Measurements from ENCODE around the gene DAB1. TPM values are rescaled to one million over a fixed set of nuclear protein-coding genes. Genes with fewer than 3 reads are reported as not detected.

The DAB1 gene
- total and polyA plus RNA-seq, 10 of the 15 experiments (the other 5 are each of a cell fraction or from before 2014, with no cell fraction given), result 0.02 to 0.10 (median 0.03) TPM; not detected in 5

DNA sequence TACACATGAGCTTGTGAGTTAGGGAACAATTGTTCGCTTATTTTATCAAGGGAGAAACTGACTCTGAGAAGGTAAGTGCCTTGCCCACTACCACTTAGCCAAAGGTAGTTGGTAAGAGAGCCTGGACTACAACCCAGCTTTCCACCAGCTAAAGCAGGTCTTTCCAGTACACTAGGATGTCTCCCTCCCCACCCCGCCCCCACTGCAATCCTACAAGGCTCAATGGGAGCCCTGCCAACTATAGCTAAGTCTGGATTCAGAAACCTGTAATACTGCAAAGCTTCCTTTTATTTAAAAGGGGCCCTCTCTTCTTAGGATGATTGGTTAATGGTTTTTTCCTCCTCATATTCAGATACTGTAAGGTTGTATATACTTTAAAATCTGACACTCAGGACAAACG is 356.0 kb downstream of the DAB1 start:
- CTCF ChIA-PET, result no interaction called here
- Histone ChIP-seq H3K4me1 (ENCODE audit: control insufficient read depth, insufficient read depth, low read length) (no peaks in the 10 kb centered on the region), H3K79me2 (ENCODE audit: control insufficient read depth, insufficient read depth, low read length) (no peaks in the 10 kb centered on the region), H3K4me2 (ENCODE audit: control insufficient read depth, insufficient read depth) (no peak overlapping the region), H3K9ac (ENCODE audit: control insufficient read depth, insufficient read depth, low read length) (no peak overlapping the region), H3K36me3 (ENCODE audit: control insufficient read depth in 2 of 2, insufficient read depth in 2 of 2, low read length in 1 of 2) (no peaks in the 10 kb centered on the region), H3K27me3 (replicated peaks in 1 of 2; ENCODE audit: control insufficient read depth in 2 of 2, insufficient read depth in 2 of 2, low read length in 1 of 2) (no peaks in the 10 kb centered on the region; a peak in 1 of 4 replicates), H3K27ac (ENCODE audit: control insufficient read depth, insufficient read depth) (no peak overlapping the region), H3K4me3 (no peak overlapping the region), H3K9me3 (replicated peaks; ENCODE audit: control insufficient read depth, insufficient read depth, low read length) (no peaks in the 10 kb centered on the region), H2AFZ (ENCODE audit: control insufficient read depth, low read depth, low read length) (no peak overlapping the region), H4K20me1 (ENCODE audit: control insufficient read depth, insufficient read depth) (no peaks in the 10 kb centered on the region)
- no TSS peak for BruUV-seq (replicated peaks)
- 50% methylated on average over 3 of the region's 3 CpGs for WGBS (ENCODE audit: insufficient coverage, insufficient replicate concordance, low lambda C conversion rate, missing lambda C conversion rate)
- FAIRE-seq, result no peak
- ATAC-seq, result no peak
- SMC1A ChIA-PET (ENCODE audit: uncharacterized antibody, unreplicated experiment), result no interaction called here
- POLR2A ChIA-PET, result no interaction called here
- intact Hi-C loops (cut with micrococcal nuclease; ENCODE audit: unreplicated experiment), result no loop called here
- in situ Hi-C loops (cut with MboI), result no loop called here
- RAD21 ChIA-PET (ENCODE audit: unreplicated experiment), result no interaction called here
- TF ChIP-seq MAX (IDR thresholded peaks at IDR 0.05; ENCODE audit: low read depth, low read length) (no peak), JUND (IDR thresholded peaks at IDR 0.05; ENCODE audit: low read depth, low read length) (no peak), FOS (IDR thresholded peaks at IDR 0.05; ENCODE audit: borderline replicate concordance, extremely low read depth, insufficient read length) (no peak)
- DNase-seq (ENCODE audit: low read depth, low spot score), result no peak

- no peak overlapping the region for H3K4me2 ChIP-seq (ENCODE audit: control insufficient read depth, insufficient read depth)
- H4K20me1 ChIP-seq (ENCODE audit: control insufficient read depth, insufficient read depth), result no peaks in the 10 kb centered on the region
- H3K4me1 ChIP-seq (ENCODE audit: control insufficient read depth, insufficient read depth, low read length), result no peaks in the 10 kb centered on the region
- DNase-seq (ENCODE audit: low read depth, low spot score) (no peak), FAIRE-seq (no peak), ATAC-seq (no peak)
- in situ Hi-C loops (cut with MboI), result no loop called here
- no peak overlapping the region for H3K27ac ChIP-seq (ENCODE audit: control insufficient read depth, insufficient read depth)
- ChIA-PET RAD21 (ENCODE audit: unreplicated experiment) (no interaction called here), CTCF (no interaction called here), POLR2A (no interaction called here), SMC1A (ENCODE audit: uncharacterized antibody, unreplicated experiment) (interaction anchor here (0.6 kb wide), 1 partner anchor 1170 kb away, joined by 3 read pairs; no protein-coding TSS in a partner anchor)
- intact Hi-C loops (cut with micrococcal nuclease; ENCODE audit: unreplicated experiment), result no loop called here
- no peaks in the 10 kb centered on the region for H3K9me3 ChIP-seq (replicated peaks; ENCODE audit: control insufficient read depth, insufficient read depth, low read length)
- H2AFZ ChIP-seq (ENCODE audit: control insufficient read depth, low read depth, low read length), result no peak overlapping the region
- TF ChIP-seq CBFB (IDR thresholded peaks at IDR 0.05; ENCODE audit: low read depth), result no peak
- BruUV-seq (replicated peaks), result no TSS peak
- 17% methylated on average over 4 of the region's 4 CpGs for WGBS (ENCODE audit: insufficient coverage, insufficient replicate concordance, low lambda C conversion rate, missing lambda C conversion rate)
- H3K9ac ChIP-seq (ENCODE audit: control insufficient read depth, insufficient read depth, low read length), result no peak overlapping the region
- H3K4me3 ChIP-seq, result no peak overlapping the region
- H3K27me3 ChIP-seq (replicated peaks in 1 of 2; ENCODE audit: control insufficient read depth in 2 of 2, insufficient read depth in 2 of 2, low read length in 1 of 2), result no peaks in the 10 kb centered on the region; a peak in 1 of 4 replicates
- H3K36me3 ChIP-seq (ENCODE audit: control insufficient read depth in 2 of 2, insufficient read depth in 2 of 2, low read length in 1 of 2), result no peaks in the 10 kb centered on the region
- H3K79me2 ChIP-seq (ENCODE audit: control insufficient read depth, insufficient read depth, low read length), result no peaks in the 10 kb centered on the region
Measured at GRCh38 chr1:57066980-57067610, 356.8 kb downstream of the DAB1 start.
